ENCODE results near the gene ZNF648.

The ZNF648 gene, protein sequence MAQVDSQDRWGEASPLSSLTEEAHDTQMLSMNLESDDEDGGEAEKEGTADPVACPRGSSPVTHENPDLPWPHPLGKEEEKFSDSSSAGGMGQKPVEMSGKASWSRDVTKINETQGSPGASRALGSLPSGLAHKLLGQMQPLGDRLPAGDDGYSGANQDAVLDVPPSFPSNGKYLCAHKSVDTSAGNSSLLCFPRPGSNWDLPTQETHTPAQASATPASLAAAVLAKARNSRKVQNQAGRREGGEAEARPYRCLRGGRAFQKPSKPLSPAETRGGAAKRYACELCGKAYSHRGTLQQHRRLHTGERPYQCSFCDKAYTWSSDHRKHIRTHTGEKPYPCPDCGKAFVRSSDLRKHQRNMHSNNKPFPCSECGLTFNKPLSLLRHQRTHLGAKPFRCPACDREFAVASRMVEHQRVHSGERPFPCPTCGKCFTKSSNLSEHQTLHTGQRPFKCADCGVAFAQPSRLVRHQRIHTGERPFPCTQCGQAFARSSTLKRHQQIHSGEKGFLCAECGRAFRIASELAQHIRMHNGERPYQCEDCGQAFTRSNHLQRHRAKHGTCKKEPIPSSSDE

GRCh38 chr1:182061594-182061993, at the start of gene ZNF648:
Gene ZNF648 (minus strand): TSS chr1:182061712. CDS start chr1:182058010, 3,702 bp downstream.
- no peak within 1 kb of the TSS for H3K4me3 ChIP-seq (ENCODE audit: low read length)
- TF ChIP-seq, protein P1, sequence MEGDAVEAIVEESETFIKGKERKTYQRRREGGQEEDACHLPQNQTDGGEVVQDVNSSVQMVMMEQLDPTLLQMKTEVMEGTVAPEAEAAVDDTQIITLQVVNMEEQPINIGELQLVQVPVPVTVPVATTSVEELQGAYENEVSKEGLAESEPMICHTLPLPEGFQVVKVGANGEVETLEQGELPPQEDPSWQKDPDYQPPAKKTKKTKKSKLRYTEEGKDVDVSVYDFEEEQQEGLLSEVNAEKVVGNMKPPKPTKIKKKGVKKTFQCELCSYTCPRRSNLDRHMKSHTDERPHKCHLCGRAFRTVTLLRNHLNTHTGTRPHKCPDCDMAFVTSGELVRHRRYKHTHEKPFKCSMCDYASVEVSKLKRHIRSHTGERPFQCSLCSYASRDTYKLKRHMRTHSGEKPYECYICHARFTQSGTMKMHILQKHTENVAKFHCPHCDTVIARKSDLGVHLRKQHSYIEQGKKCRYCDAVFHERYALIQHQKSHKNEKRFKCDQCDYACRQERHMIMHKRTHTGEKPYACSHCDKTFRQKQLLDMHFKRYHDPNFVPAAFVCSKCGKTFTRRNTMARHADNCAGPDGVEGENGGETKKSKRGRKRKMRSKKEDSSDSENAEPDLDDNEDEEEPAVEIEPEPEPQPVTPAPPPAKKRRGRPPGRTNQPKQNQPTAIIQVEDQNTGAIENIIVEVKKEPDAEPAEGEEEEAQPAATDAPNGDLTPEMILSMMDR (conservative IDR thresholded peaks at IDR 0.05; ENCODE audit: low read depth, low read length), result no peak
- DNase-seq (ENCODE audit: low read depth), result no peak

- TF ChIP-seq, protein P1 (conservative IDR thresholded peaks at IDR 0.05; ENCODE audit: low read depth, low read length), result no peak
- DNase-seq (ENCODE audit: low read depth), result no peak
- no peak overlapping the region for H3K4me3 ChIP-seq (ENCODE audit: low read length)
These were observed 49.1 kb upstream of the ZNF648 start for GRCh38 chr1:182110635-182111034.

GRCh38 chr1:182109771-182110170, 48.3 kb upstream of the ZNF648 start:
- no peak overlapping the region for H3K4me3 ChIP-seq (ENCODE audit: low read length)
- no peak for DNase-seq (ENCODE audit: low read depth)
- TF ChIP-seq, protein P1 (conservative IDR thresholded peaks at IDR 0.05; ENCODE audit: low read depth, low read length), result no peak

- no peak overlapping the region for H3K4me3 ChIP-seq (ENCODE audit: low read length)
- no peak for DNase-seq (ENCODE audit: low read depth)
- TF ChIP-seq, protein P1 (conservative IDR thresholded peaks at IDR 0.05; ENCODE audit: low read depth, low read length), result no peak
These were observed 45.7 kb upstream of the ZNF648 start for GRCh38 chr1:182107209-182107608.

- TF ChIP-seq, protein P1 (conservative IDR thresholded peaks at IDR 0.05; ENCODE audit: low read depth, low read length), result no peak
- H3K4me3 ChIP-seq (ENCODE audit: low read length), result no peak overlapping the region
- DNase-seq (ENCODE audit: low read depth), result no peak
These were observed 40.5 kb upstream of the ZNF648 start for GRCh38 chr1:182102043-182102416.

- DNase-seq (ENCODE audit: low read depth), result peak; percentile 91
- H3K4me3 ChIP-seq (ENCODE audit: low read length), result no peak overlapping the region
- TF ChIP-seq, protein P1 (conservative IDR thresholded peaks at IDR 0.05; ENCODE audit: low read depth, low read length), result no peak
These were observed 40.0 kb upstream of the ZNF648 start for GRCh38 chr1:182101415-182102042.
